Measurements from ENCODE around the gene NAB2.
"Not testable (repeated sequence)": the region's sequence is repeated elsewhere in the genome, so short reads cannot be mapped to it uniquely, and the experiment has no call there.

Gene NAB2

GRCh38 chr12:57116580-57117281, 27.8 kb downstream of the NAB2 start:
- DNase-seq: no peak

DNA sequence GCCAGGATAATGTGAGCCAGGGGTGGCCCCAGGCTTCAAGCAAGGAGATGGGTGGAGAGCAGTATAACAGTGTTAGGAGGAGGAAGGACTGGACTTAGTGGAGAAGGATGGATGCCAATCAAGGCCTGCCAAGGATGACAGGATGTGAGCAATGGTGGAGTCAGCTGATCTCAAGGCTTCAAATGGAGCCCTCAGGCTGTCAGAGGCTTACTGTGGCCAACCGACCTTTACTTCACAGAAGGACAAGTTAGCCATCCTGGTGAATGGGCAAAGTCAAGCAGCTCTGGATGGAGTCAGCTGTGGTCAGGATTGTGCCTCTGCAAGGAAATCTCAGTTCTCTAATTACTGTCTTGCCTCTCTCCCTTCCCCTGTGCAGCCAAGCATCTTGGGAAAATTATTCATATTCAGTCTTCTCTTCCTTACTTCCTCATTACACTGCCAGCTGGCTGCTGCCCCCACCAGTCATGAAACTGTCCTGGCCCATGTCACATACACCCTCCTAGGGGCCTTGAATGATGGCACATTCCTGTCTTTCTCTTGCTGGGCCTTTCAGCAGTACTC, 29.9 kb downstream of the NAB2 start:
- no peak for DNase-seq

GRCh38 chr12:57119294-57120085, 30.6 kb downstream of the NAB2 start:
- DNase-seq: no peak

GRCh38 chr12:57120718-57121117, 31.8 kb downstream of the NAB2 start:
- not testable (repeated sequence) for DNase-seq

DNA sequence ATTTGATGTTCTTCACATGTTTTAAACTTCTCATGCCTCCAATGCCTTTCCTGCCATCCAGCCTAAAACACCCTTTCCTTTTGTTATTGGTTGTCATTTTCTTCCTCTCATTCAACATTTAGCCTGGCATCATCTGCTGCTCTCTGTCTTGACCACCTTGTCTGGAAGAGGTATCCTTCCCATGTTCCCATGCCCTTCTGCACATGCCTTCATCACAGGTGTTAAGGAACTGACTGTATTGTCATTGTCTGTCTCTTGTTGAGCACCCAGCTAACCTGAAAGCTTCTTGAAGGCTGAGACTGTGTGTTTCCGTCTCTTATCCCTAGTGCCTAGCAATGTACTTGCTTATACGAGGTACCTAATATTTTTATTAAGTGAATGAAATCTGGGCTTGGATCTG, 34.9 kb downstream of the NAB2 start:
- DNase-seq: no peak

- peak; percentile 31 for DNase-seq
Measured at GRCh38 chr12:57124261-57124877, 35.5 kb downstream of the NAB2 start.

- DNase-seq: no peak
Measured at GRCh38 chr12:57126061-57126460, 37.1 kb downstream of the NAB2 start.

GRCh38 chr12:57126561-57126960, 37.6 kb downstream of the NAB2 start:
- peak; percentile 27 for DNase-seq

- DNase-seq: no peak
Measured at GRCh38 chr12:57127101-57127725, 38.3 kb downstream of the NAB2 start.

GRCh38 chr12:57127726-57128518, 39.0 kb downstream of the NAB2 start, which contains the start of gene LRP1:
TSS of gene LRP1 (plus strand) at chr12:57128483. CDS start at chr12:57128965, 482 bp downstream.
- DNase-seq: peak; percentile 86

- DNase-seq: no peak
Measured at GRCh38 chr12:57128519-57129247, 39.8 kb downstream of the NAB2 start.

- DNase-seq: no peak
Measured at GRCh38 chr12:57129321-57129842, 40.5 kb downstream of the NAB2 start.

DNA sequence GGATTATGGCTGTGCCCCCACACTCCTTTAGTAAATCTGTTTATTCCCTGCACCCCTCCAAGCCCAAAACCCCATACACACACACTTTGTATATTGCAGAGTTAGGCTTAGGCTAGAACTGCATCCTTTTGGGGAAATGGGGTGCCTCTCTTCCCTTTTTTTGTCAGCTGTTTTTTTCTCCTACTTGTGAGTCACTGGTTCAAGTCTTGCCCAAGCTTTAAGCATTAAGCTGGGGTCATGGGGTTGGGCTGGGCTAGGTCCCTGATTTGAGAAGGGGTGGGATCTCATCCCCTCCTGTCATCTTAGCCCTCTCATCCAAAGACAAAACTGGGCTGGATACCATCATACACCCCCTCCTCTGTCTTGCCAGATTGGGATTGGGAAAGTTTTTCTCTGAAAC, 41.0 kb downstream of the NAB2 start:
- no peak for DNase-seq

DNA sequence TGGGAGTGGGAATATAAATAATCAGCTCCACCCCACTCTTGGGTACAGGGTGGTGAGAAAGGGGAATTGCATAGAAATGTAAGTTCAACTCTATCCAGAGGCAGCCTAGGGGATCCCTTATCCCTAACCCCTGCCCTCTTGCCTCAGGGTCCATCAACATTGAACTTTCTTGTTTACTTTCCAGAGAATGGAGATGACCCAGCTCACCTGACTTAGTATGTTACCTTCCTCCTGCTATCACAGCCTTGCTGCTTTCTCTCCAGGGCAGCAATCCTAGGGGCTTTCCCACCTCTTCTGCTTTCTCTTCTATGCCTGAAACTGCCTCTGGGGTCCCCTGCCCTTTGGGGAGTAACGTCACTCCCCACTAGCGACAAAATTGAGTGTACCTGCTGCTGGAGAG, 42.0 kb downstream of the NAB2 start:
- no peak for DNase-seq

- DNase-seq: no peak
Measured at GRCh38 chr12:57131896-57132744, 43.2 kb downstream of the NAB2 start.

DNA sequence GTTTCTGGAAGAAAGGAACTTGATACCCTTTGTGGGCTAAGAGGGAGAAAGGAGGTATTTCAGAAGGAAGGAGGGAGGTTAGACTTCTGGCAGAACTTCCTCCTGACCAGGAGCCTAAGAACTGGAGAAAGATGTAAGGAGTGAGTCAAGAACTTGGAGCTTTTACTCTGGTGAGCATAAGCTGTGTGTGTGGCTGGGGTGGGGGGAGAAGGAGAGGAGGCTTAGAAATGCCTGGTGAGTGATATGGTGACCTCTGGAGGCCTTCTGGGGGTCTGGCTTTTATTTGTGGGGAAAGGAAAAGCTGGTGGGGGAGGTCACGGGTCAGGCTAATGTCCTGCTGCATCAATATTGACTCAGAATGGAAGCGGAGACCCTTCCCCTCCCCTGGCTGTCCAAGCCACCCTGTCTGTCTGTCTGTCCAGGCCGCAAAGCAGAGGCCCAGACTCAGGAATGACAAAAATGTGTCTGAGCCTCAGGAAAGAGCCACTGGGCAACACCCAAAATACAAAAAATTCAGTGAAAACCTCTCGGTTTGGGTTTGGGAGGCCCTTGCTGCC, 44.2 kb downstream of the NAB2 start:
- DNase-seq: no peak

DNA sequence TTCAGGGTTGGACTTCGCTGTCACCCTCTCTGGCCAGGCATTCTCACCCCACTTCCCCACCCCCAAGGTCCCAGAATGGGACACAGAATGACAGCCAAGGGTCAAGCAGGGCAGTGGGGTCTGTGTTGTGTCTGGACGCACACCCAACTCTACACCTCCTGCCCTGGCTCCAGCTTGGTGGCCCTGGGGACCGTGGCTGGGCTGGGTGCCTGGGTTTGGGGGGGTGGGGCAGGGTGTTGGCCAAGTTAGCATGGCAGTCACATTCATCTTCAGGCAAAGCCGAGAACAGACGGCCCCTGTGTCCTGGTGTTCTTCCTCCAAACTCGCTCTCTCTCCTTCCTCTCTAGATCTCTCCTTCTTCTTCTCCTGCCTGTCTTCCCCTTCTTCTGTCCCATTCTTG, 45.0 kb downstream of the NAB2 start:
- DNase-seq: no peak

GRCh38 chr12:57134949-57135348, 46.0 kb downstream of the NAB2 start:
- DNase-seq: no peak

- no peak for DNase-seq
Measured at GRCh38 chr12:57135527-57136326, 46.8 kb downstream of the NAB2 start.

All from NCI-H2171 (cell line).